ENCODE results near the gene MARCHF6.
"Not testable (repeated sequence)": the region's sequence is repeated elsewhere in the genome, so short reads cannot be mapped to it uniquely, and the experiment has no call there.

The MARCHF6 gene

GRCh38 chr5:10323588-10324488 is 29.7 kb upstream of the MARCHF6 start:
- DNase-seq = peak in 2 of 56 donors; percentile 11 to 14

GRCh38 chr5:10324518-10325370 is 28.8 kb upstream of the MARCHF6 start:
- DNase-seq = no peak

DNA sequence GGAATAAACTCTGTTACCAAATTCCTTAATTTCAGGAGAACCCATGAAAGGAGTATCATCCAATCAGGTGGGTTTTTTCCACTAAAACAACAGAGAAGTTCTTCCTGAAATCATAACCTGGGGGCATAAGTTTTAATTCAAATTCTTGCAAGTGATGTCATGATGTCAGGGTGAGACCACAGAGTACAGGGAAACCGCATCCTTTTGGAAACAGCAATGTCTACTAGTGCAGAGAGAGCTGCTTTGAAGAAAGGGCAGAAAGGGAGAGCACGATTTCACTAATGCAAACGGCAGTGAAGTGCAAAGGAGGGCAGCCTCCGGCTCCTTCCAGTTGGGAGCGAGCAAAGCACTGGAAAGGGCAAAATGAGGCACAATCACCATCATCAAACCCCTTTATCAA is 25.2 kb upstream of the MARCHF6 start:
- DNase-seq = no peak

DNA sequence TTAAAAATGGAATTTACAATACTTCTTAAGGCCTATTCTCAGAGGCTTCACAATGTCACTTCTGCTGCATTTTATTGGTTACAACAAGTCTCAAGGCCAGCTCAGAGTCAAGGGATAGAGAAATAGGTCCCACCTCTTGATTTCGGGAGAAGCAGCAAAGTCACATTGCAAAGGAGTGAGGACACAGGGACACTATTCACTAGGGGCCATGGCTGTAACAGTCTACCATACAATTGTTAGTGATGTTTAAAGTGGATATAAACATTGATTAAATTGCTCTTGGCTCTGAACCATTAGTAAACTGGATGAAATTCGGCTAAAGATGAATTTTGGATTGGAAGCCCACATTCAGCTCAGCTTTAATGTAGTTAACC is 24.1 kb upstream of the MARCHF6 start:
- no peak for DNase-seq

DNA sequence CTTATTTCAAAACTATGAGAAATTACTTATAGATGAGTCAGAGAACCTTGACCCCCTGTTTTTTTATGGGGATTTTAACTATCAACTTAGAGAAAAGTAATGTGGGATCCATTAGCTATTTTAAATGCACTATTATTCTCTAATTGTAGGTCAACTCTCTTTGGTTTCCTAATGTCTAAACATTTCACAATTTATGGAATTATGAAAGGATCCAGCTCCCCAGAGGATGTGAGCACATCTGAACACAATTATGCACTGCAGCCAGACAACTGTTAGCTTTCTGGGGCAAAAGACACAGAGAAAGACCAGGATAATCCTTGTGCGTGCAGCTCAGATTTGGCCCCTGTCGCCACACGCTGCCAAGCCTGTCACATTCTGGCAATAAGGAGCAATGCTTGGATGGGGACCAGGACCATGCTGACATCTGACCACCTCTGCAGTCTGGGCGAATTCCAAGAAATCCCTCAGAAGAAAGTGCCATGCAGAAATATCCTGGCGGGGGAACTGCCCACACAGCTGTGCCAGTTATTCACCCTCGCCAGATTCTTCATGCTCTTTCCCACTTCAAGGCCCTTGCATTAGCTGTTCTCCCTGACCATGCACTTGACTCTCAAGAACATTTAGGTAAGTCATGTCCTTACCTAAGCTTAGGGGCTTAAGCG is 23.5 kb upstream of the MARCHF6 start:
- DNase-seq = peak in 11 of 56 donors; percentile 14 to 56 (median 33)

- DNase-seq = no peak
Observed at GRCh38 chr5:10330511-10331230, 22.8 kb upstream of the MARCHF6 start.

DNA sequence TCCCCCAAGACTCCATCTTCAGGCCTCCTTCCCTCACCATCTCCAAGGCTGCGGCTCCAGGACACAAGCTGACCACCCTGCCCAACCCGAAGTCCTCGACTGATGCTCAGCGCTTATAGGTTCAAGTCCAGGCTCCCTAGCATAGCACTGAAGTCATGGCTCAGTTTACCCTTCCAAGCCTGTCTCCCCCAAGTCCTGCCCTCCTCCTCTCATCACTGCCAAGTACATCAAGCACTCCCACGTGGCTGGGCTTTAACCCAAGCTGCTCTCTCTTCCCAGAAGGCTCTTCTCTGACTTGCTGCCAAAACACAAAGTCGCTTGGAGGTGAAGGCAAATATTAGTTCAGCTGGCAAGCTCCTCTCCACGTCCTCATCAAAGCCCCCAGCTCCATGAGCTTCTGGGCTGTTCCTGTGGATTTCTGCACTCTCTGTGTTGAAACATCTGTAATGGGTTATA is 22.1 kb upstream of the MARCHF6 start:
- peak in 9 of 56 donors; percentile 11 to 32 (median 17) for DNase-seq

GRCh38 chr5:10332301-10332700 is 21.2 kb upstream of the MARCHF6 start:
- DNase-seq = no peak

DNA sequence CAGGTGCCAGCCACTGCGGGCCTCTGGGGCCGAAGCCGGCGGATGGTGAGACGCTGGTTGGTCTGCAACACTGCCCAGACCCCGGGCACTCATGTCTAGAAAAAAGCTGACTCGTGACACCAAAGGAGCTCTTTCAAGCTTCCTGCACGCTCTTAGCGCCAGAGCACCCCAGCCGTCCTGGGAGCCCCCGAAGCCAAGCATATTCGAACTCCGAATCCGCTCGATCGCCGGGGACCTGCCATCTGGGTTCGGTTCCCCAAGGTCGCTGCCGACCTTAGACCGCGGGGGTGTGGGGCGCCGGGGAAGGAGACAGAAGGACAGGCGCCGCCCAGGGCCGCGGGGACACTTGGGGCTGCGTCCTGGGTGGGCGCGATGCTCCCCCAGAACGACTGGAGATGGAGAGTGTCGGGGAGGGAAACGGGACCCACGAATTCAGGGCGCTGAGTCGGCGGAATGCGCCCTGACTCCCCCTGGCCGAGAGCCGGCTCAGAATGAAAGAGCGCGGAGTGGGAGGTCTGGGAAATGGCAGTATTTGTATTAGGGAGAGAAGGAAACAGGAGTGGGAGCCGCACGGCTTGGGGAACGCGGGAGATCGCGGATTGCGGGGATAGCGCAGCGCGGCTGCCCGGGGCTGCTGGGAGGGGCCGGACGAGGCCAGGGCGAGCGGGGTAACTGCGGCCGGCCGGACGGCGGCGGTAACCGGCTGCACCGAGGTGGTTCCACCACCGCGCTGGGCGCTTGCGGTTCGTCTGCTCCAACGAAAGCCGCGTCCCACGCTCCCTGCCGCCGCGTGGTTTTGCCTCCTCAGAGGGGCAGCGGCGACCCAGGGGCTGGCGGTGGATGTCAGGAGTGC is 20.1 kb upstream of the MARCHF6 start:
- peak in 14 of 56 donors; percentile 15 to 69 (median 30) for DNase-seq

DNA sequence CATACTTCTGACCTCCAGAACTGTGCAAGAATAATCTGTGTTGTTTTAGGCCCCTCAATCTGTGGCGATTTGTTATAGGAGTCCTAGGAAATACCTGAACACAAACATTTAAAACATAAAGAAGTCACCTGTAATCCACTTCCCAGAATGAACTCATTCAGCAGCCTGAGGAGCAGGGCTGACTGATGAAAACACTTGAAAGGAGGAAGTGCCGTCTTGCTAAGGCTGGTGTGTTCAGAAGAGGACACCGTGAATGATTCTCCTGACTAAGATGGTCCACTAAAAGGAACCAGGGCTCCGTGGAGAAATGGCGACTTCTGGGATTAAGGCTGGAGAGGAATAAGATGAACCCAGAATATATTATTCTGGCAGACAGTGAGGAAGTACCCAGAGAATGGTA is 18.7 kb upstream of the MARCHF6 start:
- DNase-seq = no peak

DNA sequence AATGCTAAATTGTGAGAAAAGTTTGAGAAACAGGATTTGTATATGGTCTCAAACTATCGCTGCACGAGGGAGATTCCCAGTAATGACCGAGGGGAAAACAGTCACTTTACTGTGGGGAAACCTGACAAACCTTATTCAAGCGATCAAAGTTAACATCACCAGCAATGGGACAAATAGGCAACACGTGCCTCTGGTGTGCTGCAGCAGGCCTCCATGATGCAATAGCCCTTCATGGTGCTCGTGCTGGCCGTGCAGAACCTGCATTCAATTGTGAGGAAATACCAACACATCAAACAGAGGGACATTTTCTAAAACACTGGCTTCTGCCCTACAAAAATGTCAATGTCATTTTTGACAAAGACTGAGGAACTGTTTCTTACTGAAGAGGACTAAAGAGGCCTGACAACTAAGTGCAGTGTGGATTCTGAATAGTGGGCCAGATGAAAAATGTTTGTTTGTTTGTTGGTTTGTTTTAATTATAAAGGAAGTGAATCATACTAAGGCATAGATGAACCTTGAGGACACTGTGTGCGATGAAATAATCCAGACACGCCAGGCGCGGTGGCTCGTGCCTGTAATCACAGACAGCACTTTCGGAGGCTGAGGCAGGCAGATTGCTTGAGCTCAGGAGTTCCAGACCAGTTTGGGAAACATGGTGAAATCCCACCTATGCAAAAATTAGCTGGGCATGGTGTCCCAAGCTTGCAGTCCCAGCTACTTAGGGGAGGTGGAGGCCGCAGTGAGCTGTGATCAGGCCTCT is 17.6 kb upstream of the MARCHF6 start:
- DNase-seq = no peak

DNA sequence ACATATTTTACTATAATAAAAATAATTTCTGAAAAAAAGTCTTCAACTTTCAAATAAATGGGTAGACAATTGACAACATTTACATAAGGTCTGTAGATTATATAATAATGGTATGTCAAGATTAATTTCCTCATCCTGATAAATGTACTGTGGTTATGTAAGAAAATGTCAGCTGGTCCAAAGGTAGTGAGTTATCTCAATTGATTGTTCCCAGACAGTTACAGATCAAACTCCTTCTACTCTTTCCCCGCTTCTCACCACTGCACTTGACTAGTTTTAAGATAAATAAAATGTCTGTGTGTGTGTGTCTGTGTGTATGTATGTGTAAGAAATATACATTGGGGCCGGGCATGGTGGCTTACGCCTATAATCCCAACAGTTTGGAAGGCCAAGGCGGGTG is 16.4 kb upstream of the MARCHF6 start:
- no peak for DNase-seq

- no peak for DNase-seq
Observed at GRCh38 chr5:10337986-10338385, 15.5 kb upstream of the MARCHF6 start.

GRCh38 chr5:10338686-10339057 is 14.8 kb upstream of the MARCHF6 start:
- DNase-seq = no peak

DNA sequence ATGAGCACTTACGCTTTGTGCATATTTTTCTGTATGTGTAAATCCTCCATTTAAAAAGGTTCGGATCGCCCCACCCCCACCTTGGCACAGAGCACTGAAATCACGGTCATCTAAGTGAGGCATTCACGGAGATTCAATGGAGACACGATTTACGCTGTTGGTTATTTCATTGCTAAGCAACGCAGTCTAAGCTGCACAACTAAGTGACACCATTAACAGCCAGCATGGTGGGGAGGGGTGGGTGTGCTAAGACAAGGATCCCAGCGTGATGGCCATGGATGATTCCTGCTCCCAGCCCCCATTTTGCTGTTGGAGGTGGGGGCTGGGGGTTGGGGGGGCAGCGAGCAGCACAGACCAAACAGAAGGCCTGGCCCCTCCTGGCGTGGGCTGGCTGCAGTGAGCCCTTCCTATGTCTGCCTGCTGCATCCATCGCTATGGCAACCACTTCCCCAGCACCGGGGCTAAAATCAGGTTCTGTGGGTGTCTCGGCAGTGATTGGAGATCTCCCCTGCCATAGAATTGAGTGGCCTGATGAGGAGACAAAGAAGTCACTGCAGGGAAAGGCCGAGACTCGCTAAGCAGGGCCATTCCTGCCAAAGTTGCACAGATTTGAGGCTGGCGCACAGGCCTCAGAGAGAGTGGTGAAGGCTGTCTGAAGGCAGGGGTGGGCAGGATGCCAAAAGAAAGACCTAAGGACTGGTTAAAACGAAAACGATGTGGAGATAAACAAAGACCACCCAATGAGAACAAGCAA is 14.3 kb upstream of the MARCHF6 start:
- peak in 35 of 56 donors; percentile 16 to 85 (median 44) for DNase-seq

- DNase-seq = no peak
Observed at GRCh38 chr5:10339958-10340357, 13.5 kb upstream of the MARCHF6 start.

- no peak for DNase-seq
Observed at GRCh38 chr5:10343486-10343885, 10.0 kb upstream of the MARCHF6 start.

- DNase-seq = not testable (repeated sequence)
Observed at GRCh38 chr5:10344461-10345106, 8.9 kb upstream of the MARCHF6 start.

Data from nucleus accumbens (tissue), 56 donors.